ENCODE data around the gene TTYH1.
A peak's percentile ranks its signal among the peaks of the same experiment; 100 is the strongest.

Gene TTYH1

DNA sequence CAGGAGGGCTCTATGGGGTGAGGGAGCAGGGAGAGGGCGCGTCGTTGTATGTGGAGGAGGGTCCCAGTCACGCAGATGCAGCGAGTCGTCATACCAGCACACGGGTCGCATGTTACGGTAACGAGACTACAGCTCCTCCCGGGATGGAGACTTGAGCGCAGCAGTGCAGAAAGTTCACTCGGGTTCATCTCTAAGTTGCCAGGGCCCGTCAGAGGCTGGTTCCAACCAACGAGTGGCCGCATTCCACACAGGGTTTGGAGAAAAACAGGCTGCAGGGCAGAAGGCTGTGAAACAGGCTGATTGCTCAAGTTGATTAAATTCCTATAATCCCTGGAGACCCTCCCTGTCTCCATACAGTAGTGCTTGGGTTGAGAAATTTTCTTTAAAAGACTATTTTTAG lies 21.9 kb upstream of the TTYH1 start:
- DNase-seq = no peak

- DNase-seq = no peak
Observed at GRCh38 chr19:54395685-54396084, 19.6 kb upstream of the TTYH1 start.

- no peak for DNase-seq
Observed at GRCh38 chr19:54399189-54399588, 16.1 kb upstream of the TTYH1 start.

DNA sequence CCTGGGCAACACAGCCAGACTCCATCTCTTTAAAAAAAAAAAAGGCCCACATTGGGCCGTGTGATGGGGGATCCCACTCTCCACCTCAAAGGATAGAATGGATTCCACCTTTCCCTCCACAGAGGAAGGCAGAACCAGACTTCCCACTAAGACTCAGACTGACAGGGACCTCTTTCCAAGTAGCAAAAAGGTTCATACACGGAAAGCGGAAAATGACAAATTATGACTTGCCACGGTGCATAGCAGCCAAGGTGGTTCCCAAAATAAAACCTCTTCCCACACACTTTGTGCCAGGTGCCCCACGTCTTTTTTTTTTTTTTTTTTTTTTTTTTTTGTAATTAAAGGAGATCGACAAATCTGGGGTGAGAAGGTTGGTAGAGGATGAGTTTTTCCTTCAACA lies 14.4 kb upstream of the TTYH1 start:
- DNase-seq = no peak

DNA sequence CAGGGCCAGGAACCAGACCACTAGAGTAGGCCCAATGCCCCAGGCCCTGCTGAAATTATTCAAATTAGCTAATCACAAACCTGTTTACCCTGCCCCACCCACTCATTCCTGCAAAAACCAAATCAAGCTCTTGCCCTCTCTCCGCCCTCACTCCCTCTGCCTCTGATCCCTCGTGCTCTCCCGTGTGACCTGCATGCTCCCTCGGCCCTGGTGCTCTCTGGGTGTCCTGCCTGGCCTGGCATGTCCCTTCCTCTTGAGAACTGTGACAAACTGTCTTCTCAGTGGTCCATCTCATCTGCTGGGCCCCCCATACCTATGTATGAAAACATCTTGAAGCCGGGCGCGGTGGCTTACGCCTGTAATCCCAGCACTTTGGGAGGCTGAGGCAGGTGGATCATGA lies 12.2 kb upstream of the TTYH1 start:
- DNase-seq = no peak

DNA sequence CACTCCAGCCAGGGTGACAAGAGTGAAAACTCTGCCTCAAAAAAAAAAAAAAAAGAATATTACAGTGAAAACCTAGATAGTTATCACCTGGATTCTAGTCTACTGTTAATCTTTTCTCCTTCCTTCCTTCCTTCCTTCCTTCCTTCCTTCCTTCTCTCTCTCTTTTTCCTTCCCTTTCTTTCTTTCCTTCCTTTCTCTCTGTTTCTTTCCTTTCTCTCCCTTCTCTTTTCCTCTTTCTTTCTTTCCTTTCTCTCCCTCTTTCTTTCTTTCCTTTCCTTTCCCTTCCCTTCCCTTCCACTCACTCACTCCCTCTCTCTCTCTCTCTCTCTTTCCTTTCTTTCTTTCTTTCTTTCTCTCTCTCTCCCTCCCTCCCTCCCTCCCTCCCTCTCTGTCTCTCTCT lies 9.6 kb upstream of the TTYH1 start:
- no peak for DNase-seq

DNA sequence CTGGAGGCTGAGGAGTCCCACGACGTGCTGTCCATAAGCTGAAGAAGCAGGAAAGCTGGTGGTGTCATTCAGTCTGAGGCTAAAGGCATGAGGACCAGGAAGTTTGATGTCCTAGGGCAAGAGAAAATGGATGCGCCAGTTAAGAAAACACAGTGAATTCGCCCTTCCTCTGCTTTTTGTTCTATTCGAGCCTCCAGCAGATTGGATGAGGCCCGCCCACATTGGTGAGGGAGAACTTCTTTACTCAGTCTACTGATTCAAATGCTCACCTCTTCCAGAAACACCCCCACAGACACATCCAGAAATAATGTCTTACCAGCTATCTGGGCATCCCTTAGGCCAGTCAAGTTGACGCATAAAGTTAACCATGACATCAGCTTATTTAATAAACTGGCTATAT lies 7.5 kb upstream of the TTYH1 start:
- no peak for DNase-seq

DNA sequence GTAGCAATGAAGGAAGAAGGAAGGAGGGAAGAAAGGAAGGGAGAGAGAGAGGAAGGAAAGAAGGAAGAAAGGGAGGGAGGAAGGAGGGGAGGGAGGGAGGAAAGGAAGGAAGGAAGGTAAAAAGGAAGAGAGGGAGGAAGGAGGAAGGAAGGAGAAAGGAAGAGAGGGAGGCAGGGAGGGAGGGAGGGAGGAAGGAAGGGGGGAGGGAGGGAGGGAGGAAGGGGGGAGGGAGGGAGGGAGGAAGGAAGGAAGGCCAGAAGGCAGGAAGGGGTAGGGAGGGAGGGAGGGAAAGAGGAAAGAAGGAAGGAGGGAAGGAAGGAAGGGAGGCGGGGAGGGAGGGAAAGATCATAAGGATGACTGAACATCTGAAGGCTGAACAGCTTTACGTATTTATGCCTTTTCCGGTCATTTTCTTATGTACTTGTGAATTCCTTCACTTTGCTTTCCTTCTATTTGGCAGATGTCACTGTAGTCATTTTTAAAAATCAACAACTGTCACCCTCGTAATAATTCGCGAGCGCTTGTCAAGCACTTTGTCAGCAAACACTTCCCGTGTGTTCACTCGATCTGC lies 6.7 kb upstream of the TTYH1 start:
- DNase-seq = no peak

- no peak for DNase-seq
Observed at GRCh38 chr19:54411033-54411432, 4.2 kb upstream of the TTYH1 start.

DNA sequence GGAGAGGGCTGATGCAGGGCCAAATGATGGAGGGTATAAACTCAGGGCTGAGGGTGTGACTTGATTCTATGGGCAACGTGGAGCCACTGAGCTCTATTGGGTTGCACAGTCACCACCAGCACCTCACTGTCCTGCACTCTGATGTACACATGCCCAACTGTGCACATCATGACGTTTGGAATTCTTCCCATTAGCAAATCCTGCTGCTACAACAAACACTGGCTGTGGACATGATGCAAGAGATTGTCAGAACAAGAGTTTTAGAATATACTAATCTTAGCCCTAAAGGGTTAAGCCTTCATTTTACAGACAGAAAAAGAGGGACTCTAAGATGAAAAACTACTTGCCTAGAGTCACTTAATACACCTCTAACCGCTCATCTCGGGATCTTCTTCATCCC lies 2.4 kb upstream of the TTYH1 start:
- no peak for DNase-seq

DNA sequence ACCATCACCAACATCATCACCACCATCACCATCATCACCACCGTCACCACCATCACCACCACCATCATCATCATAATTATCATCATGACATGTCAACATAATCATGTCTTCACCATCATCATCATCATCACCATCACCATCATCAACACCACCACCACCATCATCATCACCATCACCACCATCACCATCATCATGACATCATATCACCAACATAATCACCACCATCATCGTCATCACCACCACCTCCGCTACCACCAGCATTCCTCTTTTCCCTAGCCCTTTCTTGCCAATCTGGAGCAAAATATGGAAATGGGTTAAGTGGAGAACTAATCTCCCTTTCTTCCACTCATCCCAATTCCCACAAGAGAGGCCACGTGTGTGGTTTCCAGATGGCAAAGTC lies 1.1 kb upstream of the TTYH1 start:
- no peak for DNase-seq

GRCh38 chr19:54415901-54416673 lies 823 bp downstream of the TTYH1 start:
- DNase-seq = no peak

DNA sequence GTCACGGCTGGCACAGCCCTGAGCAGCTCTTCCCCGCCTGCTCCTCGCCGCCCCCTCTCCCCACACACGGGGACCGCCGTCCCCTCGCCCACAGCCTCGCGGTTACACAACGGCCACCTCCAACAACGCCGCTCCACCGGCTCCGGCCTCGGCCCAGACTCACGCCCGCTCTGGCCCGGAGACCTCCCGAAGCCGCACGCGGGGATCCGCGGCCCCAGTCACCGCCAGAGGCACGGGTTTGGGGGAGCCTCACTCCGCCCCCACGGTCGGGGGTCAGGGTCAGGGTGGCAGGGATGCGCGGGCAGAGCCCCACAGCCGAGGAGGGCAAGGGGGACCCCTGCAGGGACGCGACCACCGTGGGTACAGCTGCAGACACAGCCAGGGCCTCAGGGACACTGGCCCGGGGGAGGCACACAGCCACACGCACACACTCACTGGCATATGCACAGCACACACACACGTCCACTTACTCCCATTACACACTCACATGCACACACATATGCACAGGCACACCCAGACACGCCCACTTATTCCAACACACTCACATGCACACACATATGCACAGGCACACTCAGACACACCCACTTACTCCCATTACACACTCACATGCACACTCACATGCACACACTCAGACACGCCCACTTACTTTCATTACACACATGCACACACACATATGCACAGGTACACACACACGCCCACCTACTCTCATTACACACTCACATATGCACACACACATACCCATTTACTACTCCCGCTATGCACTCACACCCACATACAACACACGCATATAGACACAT lies 1.6 kb downstream of the TTYH1 start:
- no peak for DNase-seq

GRCh38 chr19:54418030-54418929 lies 3.0 kb downstream of the TTYH1 start:
- DNase-seq = peak in 1 of 2 donors; percentile 35

- no peak for DNase-seq
Observed at GRCh38 chr19:54418930-54419800, 3.9 kb downstream of the TTYH1 start.

- no peak for DNase-seq
Observed at GRCh38 chr19:54420068-54420382, 4.8 kb downstream of the TTYH1 start.

- DNase-seq = no peak
Observed at GRCh38 chr19:54420383-54421168, 5.3 kb downstream of the TTYH1 start.

- no peak for DNase-seq
Observed at GRCh38 chr19:54421169-54421516, 5.9 kb downstream of the TTYH1 start.

GRCh38 chr19:54421521-54421920 lies 6.3 kb downstream of the TTYH1 start:
- no peak for DNase-seq

DNA sequence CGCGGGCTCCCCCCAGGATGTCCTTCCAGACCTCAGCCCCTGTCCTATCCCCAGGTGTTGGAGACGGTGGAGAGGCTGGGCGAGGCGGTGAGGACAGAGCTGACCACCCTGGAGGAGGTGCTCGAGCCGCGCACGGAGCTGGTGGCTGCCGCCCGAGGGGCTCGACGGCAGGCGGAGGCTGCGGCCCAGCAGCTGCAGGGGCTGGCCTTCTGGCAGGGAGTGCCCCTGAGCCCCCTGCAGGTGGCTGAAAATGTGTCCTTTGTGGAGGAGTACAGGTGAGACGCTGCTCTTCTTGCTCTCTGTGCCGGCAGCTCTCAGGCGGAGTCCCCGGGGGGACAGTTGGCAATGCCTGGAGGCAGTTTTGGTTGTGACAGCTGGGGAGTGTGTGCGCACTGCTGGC lies 6.9 kb downstream of the TTYH1 start:
- no peak for DNase-seq

DNA sequence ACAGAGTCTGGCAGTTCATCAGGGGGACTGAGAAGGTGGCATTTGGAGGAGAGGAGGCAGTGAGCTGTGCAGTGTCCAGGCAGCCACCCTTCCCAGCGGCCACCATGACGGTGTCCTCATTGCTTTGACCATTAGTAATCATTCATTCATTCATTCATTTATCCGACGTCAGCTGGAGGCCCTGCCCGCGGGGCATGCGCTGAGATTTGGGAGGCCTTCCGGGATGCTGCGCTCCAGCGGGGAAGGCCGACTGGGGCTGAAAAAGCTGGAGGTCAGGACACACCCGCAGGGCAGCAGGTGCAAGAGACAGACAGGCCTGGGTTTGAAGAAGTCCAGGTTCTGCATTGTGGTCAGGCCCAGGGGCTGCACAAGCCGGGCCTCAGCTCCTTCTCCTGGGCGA lies 8.9 kb downstream of the TTYH1 start:
- no peak for DNase-seq

All from stimulated activated CD4-positive, alpha-beta T cell treated with anti-CD3 and anti-CD28 coated beads, Interleukin-2, amount 100 ng/mL, for 24 hours (primary cell).